Cortex of kidney (tissue), 1 donor: ENCODE results near the gene TNNC2.
"Not testable (repeated sequence)": the region's sequence is repeated elsewhere in the genome, so short reads cannot be mapped to it uniquely, and the experiment has no call there.

Experiments
- DNase-seq: peaks from one replicate; lab custom pipeline; 2025; lab: John Stamatoyannopoulos, UW

The TNNC2 gene

DNA sequence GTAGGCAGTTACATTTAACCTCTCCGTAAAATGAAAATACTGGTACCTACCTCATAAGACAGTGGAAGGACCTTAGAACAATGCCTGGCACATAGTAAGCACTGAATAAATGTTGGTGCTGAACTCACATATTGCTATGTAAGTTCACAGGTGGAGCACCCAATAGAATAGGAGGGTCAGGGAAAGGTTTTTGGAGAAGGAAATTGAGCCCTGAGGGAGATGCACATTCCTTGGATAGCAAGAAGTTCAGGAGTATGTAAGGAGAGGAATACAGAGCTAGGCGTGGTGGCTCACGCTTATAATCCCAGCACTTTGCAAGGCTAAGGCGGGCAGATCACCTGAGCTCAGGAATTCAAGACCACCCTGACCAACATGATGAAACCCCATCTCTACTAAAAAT is 7.6 kb downstream of the TNNC2 start:
- no peak for DNase-seq

DNA sequence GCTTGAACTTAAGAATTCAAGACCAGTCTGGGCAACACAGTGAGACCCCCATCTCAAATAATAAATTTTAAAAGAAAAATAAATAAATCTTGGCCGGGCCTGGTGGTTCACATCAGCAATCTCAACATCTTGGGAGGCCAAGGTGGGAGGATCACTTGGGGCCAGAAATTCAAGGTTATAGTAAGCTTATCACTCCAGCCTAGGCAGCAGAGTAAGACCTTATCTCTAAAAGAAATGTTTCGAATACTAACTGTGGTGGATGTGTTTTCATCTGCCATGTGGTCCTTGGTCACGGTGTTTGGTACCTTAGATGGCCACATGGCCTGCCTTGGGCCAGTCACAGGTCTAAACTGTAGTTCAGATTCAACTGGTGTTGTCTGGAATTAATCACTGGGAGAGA is 8.9 kb downstream of the TNNC2 start:
- no peak for DNase-seq

GRCh38 chr20:45817376-45818194 is 9.5 kb downstream of the TNNC2 start:
- no peak for DNase-seq

- no peak for DNase-seq
Measured at GRCh38 chr20:45816951-45817350, 10.2 kb downstream of the TNNC2 start.

GRCh38 chr20:45814314-45814713 is 12.8 kb downstream of the TNNC2 start:
- no peak for DNase-seq

DNA sequence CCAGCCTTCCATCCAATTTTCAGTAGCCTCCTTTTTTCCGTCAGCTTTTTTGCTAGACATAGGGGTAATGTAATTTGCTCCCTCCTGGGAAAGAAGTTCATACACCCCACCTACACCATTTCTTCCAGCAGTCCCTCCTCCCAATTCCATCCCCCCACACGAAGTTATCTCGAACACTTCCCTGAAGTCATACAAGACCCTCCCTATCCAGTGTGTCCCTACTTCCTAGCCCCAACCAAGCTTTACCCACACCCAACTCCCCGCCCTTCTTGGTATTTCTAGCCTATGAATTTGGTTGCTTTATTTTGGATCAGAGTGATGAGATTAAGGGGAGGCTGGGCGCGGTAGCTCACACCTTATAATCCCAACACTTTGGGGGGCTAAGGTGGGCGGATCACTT is 13.6 kb downstream of the TNNC2 start:
- DNase-seq = no peak

DNA sequence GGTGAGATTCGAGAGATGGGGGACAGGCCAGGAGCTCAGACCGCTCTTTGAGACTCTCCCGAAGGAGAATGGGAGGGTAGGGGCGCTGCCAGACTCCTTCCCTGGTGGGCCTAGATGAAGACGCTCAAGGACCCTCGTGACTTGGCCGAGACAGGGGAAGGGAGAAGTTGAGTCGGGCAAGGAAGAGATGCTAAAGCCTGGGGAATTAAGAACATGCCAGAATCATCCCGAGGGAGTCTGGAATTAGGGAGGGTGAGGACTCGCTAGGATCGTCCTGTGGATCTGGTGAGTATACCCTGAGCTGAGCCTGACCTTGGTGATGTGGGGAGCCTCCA is 14.1 kb downstream of the TNNC2 start:
- no peak for DNase-seq

DNA sequence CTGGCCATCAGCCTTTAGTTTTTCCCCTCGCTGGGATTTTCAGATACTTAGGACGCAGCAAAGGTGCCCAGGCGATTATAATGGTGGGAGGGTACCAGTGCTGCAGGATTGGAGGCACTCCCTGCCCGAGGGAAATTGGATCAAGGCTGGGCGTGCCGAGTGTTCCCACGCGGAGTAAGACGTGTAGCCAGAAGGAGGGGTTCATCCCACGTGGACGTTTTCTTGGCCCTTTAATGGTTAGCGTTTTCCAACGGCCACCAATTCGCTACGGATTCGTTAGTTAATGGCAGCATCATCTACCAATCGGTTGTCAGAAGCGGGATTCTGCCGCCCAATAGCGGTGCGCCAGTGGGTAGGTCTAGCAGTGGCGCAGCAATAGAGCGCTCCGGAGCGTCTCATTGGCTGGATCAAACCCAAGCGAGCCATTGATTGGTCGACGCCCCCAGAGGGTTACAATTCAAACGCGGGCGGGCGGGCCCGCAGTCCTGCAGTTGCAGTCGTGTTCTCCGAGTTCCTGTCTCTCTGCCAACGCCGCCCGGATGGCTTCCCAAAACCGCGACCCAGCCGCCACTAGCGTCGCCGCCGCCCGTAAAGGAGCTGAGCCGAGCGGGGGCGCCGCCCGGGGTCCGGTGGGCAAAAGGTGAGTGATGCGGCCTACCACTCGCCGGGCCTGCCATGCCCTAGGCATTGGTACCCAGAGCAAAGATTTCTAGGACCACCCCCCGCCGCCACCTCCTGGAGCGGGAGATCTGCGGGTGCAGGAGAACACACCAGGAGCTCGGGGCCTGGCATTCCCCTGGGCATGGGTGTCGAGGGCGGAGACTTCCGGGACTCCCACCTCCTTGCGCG is 14.7 kb downstream of the TNNC2 start, which contains the start of gene UBE2C:
TSS of gene UBE2C (plus strand) at position 488 of the 849 bp plus-strand sequence. CDS start at position 540, 52 bp downstream.
- DNase-seq = peak; percentile 49

- no peak for DNase-seq
Measured at GRCh38 chr20:45810191-45810970, 16.7 kb downstream of the TNNC2 start.

GRCh38 chr20:45801851-45802250 is 25.3 kb downstream of the TNNC2 start:
- no peak for DNase-seq

DNA sequence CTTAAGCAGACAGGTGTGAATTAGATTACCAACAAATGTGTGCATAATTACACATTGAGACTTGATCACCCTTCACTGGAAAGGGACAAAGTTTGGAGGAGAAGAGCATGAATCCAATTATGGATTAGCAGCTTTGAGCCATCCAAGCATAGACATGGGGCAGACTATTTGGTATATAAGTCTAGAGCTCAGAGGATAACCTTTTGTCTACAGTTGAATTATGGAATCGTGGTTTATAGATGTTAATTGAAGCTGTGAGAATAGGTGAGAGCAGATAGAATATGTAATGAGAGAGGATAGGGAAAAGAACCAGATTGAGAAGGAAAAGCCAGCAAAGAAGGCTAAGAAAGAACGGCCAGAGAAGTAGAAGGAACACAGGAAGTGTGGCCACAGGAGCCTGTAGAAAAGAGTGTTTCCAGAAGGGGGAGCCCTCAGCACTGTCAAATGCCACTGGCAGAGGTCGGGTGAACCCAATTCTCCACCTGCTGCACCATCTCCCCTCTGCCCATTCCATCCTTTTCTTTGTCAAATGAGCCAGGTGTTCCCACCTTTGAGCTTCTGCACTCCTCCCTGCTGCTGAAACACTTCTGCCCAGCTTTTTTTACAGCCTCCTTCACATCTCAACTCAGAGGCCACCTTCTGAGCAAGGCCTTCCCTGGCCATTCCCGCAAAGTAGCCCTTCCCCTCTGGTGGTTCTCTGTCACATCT is 28.0 kb downstream of the TNNC2 start:
- no peak for DNase-seq

DNA sequence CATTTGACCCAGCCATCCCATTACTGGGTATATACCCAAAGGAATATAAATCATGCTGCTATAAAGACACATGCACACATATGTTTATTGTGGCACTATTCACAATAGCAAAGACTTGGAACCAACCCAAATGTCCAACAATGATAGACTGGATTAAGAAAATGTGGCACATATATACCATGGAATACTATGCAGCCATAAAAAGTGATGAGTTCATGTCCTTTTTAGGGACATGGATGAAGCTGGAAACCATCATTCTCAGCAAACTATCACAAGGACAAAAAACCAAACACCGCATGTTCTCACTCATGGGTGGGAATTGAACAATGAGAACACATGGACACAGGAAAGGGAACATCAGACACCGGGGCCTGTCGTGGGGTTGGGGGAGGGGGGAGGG is 29.2 kb downstream of the TNNC2 start:
- not testable (repeated sequence) for DNase-seq

GRCh38 chr20:45797510-45797909 is 29.6 kb downstream of the TNNC2 start:
- DNase-seq = not testable (repeated sequence)

GRCh38 chr20:45796337-45797065 is 30.6 kb downstream of the TNNC2 start:
- no peak for DNase-seq

- no peak for DNase-seq
Measured at GRCh38 chr20:45792317-45793118, 34.6 kb downstream of the TNNC2 start.

DNA sequence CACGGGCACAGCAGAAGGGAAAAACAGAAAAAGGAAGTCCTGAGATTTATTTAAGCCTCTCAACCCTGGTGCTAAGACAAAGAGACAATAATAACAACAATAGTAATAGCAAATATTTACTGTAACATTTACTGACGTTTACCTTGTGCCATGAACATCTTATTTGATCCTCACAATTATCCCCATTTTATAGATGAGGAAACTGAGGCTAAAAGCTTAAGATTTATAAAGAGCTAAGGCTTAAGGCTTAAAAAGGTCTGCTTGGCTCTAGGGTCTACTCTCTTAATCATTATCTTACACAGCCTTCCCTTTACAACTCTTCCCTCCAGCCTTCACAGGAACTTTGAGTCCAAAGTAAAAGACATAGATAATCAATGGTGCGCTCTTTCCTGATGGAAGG is 38.8 kb downstream of the TNNC2 start:
- no peak for DNase-seq

- no peak for DNase-seq
Measured at GRCh38 chr20:45783656-45784294, 43.3 kb downstream of the TNNC2 start.

DNA sequence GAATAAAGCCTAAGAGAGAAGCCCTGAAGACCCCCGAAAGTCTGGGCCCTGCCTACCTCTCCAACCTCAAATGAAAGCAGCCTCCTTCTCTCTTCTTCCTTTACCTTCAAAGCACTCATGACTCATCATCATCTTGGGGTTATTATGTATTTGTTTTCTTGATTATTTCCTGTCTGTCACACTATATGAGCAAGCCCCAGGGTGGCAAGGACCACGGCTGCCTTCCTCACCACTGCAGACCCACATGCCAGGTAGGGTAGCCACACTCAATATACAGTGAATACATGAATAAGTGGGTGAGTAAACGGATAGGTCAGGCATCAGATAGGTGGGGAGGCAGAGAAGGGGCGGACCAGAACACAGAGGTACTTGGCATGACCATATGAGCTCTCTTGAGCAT is 44.2 kb downstream of the TNNC2 start:
- DNase-seq = no peak

DNA sequence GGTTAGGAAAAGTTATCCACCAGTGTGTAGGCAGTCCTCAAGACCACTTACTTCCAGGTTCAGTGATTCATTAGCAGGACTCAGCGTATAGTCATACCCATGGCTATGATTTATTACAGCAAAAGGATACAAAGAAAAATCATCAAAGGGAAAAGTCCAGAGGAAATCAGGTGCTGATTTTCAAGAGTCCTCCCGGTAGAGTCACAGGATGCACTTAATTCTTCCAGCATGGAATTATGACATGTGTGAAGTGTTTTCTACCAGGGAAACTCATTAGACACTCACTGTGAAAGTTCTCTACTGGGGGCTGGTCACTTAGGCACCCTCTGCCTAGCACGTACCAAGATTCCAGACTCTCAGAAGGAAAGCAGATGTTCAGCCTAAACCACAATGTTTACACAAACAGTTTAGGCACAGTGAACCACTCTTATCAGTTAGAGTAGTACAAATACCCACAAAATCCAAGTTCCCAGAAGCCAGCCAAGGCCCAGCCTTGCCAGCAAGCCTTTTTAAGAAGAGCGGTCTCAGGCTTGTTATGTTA is 45.7 kb downstream of the TNNC2 start:
- DNase-seq = no peak
